Spleen (tissue), 7 donors: ENCODE results near the gene DLX1.

Source experiments
- POLR2A ChIP-seq, 3 donors: fragments of 450-650 bp; IDR thresholded peaks; one replicate each; pipeline ENCODE4 v1.5.1; 2017; ENCODE audit warnings: antibody characterized with exemption in 3 of 3, mild to moderate bottlenecking in 1 of 3
- POLR2AphosphoS5 ChIP-seq, 3 donors: sonication (generic); formaldehyde crosslinking; IDR thresholded peaks; one replicate each; pipeline ENCODE4 v1.5.1; 2017; ENCODE audit warnings: antibody characterized with exemption in 3 of 3
- TF ChIP-seq, protein P1 (sequence below), 11 experiments: fragments of 200-600 bp in 7 of 11; fragments of 450-650 bp in 4 of 11; sonication (generic) in 4 of 11; IDR thresholded peaks in 8 of 11; conservative IDR thresholded peaks in 3 of 11; 1 replicate in 7 of 11; 2 replicates in 4 of 11; pipeline versions ENCODE4 v1.4.0 to v1.8.0; 2016 to 2021; ENCODE audit warnings: antibody characterized with exemption in 11 of 11, inconsistent platforms in 4 of 11, mild to moderate bottlenecking in 1 of 11
- donor health status: DM: no; HTN: no; CAD: no; lungs with moderate emphysema.
- donor health status: DM: no; HTN: no; CAD: no.
- donor health status: DM: no; HTN: no; CAD: no.

- TF ChIP-seq, protein P1, sequence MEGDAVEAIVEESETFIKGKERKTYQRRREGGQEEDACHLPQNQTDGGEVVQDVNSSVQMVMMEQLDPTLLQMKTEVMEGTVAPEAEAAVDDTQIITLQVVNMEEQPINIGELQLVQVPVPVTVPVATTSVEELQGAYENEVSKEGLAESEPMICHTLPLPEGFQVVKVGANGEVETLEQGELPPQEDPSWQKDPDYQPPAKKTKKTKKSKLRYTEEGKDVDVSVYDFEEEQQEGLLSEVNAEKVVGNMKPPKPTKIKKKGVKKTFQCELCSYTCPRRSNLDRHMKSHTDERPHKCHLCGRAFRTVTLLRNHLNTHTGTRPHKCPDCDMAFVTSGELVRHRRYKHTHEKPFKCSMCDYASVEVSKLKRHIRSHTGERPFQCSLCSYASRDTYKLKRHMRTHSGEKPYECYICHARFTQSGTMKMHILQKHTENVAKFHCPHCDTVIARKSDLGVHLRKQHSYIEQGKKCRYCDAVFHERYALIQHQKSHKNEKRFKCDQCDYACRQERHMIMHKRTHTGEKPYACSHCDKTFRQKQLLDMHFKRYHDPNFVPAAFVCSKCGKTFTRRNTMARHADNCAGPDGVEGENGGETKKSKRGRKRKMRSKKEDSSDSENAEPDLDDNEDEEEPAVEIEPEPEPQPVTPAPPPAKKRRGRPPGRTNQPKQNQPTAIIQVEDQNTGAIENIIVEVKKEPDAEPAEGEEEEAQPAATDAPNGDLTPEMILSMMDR (IDR thresholded peaks at IDR 0.05 in 8 of 11, conservative IDR thresholded peaks at IDR 0.05 in 3 of 11) = no peak
- TF ChIP-seq POLR2AphosphoS5 (IDR thresholded peaks at IDR 0.05) (peak; percentile 12 to 43 (median 24)), POLR2A (IDR thresholded peaks at IDR 0.05) (no peak)
Observed at GRCh38 chr2:172095146-172095904, 10.0 kb downstream of the DLX1 start.
